CD4-positive, alpha-beta T cell treated with Interferon alpha-2 for 1 hour (primary cell): ENCODE results near the gene NOX3.

Experiments used
- DNase-seq, 2 donors: peaks; one replicate each; pipeline ENCODE4 v3.0.0-alpha.2; 2020 to 2022

NOX3 gene

GRCh38 chr6:155399062-155399744, 56.4 kb downstream of the NOX3 start:
- DNase-seq, result no peak

DNA sequence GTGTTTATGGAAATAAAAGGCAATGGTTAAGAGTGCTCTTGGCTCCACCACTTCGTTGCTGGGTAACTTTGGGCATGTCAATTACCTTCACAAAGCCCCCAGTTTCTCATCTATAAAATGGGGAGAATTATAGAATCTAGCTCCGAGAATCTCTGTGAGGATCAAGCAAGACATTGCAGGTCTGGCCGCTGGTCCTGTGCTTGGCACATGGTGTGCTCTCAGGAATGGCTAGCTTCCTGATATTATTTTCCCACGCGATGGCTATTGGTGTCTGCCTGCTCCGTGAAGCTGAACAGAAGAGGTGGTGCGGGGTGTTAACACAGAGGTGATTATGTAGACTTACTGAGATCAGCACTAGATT, 57.0 kb downstream of the NOX3 start:
- DNase-seq, result no peak

DNA sequence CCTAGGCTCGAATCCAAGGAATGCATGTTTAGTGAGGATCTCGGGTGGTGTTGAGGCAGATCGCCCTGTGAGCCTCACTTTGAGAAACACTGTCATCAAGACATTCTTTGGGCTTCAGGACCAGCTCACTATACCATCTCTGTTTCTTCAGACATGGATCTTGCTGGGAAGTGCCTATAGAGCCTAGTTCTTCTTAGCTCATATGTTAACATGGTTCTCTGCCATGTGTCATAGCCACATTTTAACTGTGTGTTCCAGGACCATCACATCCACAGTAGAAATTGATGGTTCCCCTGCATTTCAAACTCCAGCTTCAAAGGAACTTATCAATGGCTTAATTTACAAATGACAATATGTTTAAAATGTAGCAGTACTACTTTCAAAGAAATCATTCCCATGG, 57.4 kb downstream of the NOX3 start:
- DNase-seq, result no peak

DNA sequence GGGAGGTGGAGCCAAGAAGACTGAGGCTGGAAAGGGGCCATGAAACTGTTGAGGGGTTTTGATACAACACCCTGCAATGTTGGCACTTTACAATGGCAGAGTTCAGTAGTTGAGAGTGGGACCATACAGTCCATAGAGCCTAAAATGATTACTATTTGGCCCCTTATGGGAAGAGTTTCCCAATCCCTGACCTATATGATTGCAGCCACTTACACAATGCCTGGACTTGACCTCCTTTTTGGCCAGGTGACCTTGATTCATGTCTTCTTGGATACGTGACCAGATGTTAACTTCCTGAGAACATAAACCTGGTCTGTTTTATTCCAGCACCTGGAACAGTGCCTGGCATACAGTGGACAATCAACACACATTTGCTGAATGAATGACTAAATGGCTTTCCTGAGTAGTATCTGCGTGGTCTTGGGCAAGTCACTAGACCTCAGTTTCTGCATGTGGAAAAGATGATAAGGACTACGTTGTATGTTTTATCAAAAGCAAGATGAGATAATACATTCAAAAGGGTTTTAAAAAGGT, 58.4 kb downstream of the NOX3 start:
- DNase-seq, result no peak

DNA sequence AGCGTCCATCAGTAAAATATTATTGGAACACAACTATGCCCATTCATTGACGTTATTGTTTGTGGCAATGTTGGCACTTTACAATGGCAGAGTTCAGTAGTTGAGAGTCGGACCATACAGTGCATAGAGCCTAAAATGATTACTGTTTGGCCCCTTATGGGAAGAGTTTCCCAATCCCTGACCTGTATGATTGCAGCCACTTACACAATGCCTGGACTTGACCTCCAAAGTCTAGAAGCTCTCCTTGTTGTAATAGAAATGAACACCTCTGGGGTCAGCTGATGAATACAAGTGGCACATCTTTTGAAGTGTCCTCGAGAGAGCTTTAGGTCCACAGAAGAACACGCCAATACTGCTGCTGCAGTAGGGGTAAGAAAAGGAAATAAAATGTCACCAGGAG, 59.0 kb downstream of the NOX3 start:
- DNase-seq, result no peak

DNA sequence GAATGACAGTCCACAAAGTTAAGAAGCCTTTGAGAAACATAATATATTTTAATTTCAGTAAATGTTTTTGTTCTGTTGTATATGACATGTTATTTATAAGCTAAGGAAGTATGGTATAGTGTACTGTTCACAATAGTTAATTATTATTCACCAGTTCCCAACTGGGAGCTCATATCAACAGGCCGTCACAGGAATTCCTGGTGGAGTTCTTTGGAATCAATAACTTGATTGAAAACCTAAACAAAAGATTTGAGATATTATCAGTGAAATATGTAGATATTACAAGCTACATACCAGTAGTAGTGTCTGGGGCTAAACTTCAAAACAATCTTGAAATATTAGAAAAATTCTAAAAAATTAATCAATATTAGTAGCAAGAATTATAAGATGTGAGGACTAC, 60.3 kb downstream of the NOX3 start:
- no peak for DNase-seq

GRCh38 chr6:155389130-155389529, 66.5 kb downstream of the NOX3 start:
- no peak for DNase-seq

GRCh38 chr6:155388591-155388990, 67.0 kb downstream of the NOX3 start:
- DNase-seq, result no peak

DNA sequence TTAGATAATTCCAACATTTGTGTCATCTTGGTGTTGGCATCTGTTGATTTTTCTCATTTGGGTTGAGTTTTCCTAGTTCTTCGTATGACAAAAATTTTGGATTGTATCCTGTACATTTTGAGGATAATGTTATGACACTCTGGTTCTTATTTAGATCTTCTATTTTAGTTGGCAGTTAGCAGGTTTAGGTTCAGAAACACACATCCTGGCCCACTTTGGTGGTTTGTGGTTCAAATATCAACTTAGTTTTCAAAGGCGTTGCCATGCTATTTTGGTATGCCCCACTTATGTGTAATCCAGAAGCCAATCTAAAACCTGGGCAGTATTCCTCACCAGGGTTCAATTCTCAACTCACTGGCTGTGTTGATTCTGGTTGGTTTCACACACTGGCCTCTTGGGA, 68.2 kb downstream of the NOX3 start:
- no peak for DNase-seq

DNA sequence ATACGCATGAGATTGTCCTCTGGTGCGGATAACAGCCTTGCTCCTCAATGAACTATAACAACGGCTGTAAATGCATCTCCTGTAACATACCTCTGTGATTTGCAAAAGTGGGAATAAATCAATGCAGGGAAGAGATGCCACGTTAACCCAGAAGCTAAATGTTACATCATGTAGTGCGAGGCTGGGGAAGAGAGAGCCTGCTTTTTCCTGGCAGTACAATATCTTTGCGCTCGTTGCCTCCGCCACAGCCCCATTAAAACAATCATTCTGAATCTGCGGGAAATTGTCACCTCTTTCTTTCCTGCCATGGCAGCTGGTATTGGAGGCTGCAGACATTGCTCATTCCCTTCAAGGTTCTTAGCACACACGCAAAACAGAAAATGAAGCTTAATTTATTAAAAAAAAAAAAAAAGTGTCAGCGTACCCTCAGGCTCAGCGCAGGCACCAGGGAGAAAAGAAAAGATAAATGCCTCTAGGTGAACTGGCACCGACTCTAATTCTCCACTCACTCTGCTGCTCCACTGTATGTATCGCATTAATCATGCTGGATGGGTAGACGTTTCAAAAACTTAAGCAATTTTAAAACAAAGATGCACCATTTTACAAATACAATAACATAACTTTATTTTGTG, 71.2 kb downstream of the NOX3 start:
- DNase-seq, result no peak

DNA sequence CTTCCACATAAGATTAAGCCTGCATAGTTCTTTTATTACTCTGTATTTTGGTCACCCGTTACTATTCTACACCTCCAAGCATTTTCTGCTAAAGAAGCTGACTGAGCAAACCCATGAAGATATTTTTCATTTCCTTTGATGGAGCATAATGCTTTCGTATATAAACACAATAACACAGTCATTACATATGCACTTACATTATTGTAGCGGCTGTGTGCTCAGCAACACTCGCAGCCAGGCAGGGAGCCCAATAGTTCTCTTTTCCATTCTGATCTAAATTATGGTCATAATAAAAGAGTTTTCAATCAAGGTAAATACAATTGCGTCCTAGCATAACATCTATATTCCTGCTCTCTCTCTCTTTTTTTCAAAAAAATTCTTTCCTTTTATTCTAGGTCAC, 71.7 kb downstream of the NOX3 start:
- DNase-seq, result no peak

GRCh38 chr6:155382338-155382685, 73.3 kb downstream of the NOX3 start:
- no peak for DNase-seq

DNA sequence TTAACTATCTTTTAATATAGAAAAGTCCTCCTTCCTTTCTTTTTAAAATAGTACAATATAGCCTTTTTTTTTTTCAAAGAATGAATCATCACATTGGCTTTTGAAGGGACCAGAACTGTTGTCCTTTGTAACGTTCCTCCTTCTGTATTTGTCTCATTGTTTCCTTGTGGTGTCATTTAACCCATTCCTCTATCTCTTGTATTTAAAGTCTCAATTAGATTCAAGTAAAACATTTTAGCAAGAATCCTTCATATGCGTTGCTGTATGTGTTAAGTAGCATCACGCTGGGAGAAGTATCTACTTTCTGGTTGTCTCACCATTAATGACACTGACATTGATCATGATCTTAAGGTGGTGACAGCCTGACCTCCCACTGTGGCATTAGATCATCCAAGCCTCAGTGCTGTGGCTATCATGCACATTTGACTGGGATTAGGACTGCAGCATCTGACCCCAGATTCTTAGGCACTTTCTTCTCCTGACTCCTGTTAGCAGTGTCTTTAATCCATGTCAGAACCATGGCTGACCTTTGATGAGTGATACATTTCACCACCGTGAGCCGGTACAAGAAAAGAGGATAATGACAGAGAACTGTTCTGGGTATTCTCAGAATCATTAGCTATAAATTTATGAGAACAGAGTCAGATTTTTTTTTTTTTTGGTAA, 73.8 kb downstream of the NOX3 start:
- no peak for DNase-seq

- no peak for DNase-seq
Measured at GRCh38 chr6:155380666-155381332, 74.8 kb downstream of the NOX3 start.

- no peak for DNase-seq
Measured at GRCh38 chr6:155378724-155379123, 76.9 kb downstream of the NOX3 start.

DNA sequence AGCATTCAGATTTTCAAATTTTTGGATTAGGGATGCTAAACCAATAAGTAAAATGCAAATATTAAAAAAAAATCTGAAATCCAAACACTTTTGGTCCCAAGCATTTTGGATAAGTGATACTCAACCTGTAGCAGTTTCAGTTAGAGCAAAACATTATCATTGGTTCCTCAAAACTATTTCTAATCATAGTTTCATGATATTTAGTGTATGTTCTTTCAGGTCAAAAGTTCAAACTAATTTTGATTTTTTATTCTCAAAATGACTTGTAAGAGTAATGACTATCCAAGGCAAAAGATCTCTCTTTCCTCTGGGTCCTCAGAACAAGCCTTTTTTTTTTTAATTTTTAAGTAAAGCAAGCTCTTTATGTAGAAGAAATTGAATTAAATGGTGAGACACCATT, 77.4 kb downstream of the NOX3 start:
- DNase-seq, result no peak

DNA sequence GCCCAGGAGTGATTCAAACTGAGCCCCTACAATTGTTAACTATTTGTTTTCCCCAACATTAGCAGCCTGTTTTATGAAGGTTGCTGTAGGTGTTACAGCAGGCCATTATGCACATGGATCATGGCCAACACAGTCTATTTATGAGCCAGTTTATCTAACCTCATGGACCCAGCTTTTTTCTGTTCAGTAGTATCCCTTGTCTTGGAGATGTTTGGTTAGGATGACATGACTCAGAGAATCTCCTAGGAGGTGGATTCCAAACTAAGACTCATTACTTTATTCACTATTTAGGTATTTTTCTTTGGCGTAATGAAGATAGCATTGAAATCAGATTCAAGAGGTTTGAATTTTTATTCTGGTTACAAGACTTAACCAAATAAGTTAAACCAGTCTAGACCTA, 78.6 kb downstream of the NOX3 start:
- DNase-seq, result no peak

DNA sequence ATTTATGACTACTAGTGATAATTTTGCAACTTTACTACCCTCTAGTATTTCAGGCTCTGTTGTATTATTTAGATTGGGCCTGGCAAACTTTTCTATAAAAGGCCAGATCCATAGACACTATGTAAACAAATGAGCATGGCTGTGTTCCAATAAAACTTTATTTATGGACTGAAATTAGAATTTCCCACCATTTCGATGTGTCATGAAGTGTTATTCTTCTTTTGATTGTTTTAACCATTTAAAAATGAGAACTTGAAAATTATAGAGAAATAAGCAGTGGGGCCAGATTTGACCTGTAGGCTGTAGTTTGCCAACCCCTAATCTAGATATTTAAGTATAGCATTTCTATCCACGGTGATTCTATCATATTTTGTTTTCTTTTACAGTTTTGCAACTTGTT, 79.8 kb downstream of the NOX3 start:
- no peak for DNase-seq

- DNase-seq, result no peak
Measured at GRCh38 chr6:155374681-155375080, 81.0 kb downstream of the NOX3 start.

- no peak for DNase-seq
Measured at GRCh38 chr6:155373276-155373675, 82.4 kb downstream of the NOX3 start.

GRCh38 chr6:155372256-155372655, 83.4 kb downstream of the NOX3 start:
- DNase-seq, result no peak

DNA sequence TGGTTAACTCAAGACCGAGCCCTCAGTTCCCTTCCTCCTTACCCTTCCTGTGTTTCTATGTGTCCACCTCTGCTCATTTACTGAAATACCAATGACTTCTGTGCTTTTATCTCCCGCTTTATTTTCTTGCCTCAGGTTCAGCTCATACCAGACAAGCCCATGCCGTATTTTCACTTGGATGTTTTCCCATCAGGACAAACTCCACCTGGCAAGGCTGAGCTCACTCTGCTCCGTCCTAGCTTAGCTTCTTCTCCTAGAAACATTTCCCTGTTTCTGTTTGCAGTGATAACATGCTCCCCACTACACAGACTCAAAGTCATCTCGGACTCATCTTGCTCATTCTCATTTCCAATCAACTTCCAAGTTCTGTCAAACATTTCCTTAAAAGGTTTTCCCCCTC, 84.4 kb downstream of the NOX3 start:
- DNase-seq, result no peak

DNA sequence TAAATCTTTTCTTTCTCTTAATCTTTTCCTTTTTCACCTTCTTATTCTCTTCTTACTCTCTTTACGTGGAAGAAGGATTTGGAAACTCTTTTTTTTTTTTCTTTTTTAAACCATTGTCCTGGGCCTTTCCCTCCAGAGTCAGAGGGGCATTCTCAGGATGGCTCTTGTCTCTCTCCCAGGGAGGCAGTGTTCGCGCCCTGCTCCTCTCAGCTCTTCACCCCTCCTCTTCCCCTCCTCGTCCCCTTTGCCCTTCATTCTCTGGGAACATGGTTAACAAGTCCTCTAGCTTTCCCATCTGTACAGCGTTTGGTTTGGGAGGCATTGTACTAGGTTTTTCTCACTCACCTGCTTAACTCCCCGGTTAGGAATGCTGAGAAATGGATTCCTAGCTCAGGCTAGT, 89.3 kb downstream of the NOX3 start:
- DNase-seq, result no peak
